ENCODE data around the gene TNFAIP3.
"Not testable (repeated sequence)": the region's sequence is repeated elsewhere in the genome, so short reads cannot be mapped to it uniquely, and the experiment has no call there.

Gene TNFAIP3

DNA sequence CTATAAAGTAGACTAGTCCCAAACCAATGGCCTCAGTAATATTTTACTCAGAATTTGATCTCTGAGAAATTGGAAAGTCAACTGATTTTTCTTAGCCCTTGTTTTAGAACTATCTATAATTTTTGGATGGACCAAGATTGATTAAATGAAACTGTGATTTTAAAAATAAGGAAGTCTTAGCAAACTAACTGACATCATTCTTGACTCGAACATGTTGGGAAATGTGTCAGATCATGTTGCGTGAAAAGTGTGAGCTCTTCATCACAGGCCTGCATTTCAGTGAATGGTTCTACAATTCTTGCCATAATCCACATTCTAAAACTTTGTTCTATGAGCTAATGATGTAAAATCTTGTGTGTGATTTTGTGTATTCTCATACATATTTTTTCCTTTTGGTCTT, 11.0 kb downstream of the TNFAIP3 start:
- DNase-seq (ENCODE audit: low spot score): no peak

DNA sequence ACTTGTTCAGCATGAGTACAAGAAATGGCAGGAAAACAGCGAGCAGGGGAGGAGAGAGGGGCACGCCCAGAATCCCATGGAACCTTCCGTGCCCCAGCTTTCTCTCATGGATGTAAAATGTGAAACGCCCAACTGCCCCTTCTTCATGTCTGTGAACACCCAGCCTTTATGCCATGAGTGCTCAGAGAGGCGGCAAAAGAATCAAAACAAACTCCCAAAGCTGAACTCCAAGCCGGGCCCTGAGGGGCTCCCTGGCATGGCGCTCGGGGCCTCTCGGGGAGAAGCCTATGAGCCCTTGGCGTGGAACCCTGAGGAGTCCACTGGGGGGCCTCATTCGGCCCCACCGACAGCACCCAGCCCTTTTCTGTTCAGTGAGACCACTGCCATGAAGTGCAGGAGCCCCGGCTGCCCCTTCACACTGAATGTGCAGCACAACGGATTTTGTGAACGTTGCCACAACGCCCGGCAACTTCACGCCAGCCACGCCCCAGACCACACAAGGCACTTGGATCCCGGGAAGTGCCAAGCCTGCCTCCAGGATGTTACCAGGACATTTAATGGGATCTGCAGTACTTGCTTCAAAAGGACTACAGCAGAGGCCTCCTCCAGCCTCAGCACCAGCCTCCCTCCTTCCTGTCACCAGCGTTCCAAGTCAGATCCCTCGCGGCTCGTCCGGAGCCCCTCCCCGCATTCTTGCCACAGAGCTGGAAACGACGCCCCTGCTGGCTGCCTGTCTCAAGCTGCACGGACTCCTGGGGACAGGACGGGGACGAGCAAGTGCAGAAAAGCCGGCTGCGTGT, 11.6 kb downstream of the TNFAIP3 start:
- no peak for DNase-seq (ENCODE audit: low spot score)

GRCh38 chr6:137879299-137879698, 12.2 kb downstream of the TNFAIP3 start:
- no peak for DNase-seq (ENCODE audit: low spot score)

GRCh38 chr6:137879885-137880745, 13.1 kb downstream of the TNFAIP3 start:
- DNase-seq (ENCODE audit: low spot score): no peak

- DNase-seq (ENCODE audit: low spot score): no peak
Measured at GRCh38 chr6:137880746-137881521, 13.9 kb downstream of the TNFAIP3 start.

- no peak for DNase-seq (ENCODE audit: low spot score)
Measured at GRCh38 chr6:137881522-137881886, 14.4 kb downstream of the TNFAIP3 start.

DNA sequence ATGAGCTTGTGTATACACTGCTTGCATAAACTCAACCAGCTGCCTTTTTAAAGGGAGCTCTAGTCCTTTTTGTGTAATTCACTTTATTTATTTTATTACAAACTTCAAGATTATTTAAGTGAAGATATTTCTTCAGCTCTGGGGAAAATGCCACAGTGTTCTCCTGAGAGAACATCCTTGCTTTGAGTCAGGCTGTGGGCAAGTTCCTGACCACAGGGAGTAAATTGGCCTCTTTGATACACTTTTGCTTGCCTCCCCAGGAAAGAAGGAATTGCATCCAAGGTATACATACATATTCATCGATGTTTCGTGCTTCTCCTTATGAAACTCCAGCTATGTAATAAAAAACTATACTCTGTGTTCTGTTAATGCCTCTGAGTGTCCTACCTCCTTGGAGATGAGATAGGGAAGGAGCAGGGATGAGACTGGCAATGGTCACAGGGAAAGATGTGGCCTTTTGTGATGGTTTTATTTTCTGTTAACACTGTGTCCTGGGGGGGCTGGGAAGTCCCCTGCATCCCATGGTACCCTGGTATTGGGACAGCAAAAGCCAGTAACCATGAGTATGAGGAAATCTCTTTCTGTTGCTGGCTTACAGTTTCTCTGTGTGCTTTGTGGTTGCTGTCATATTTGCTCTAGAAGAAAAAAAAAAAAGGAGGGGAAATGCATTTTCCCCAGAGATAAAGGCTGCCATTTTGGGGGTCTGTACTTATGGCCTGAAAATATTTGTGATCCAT, 15.3 kb downstream of the TNFAIP3 start:
- no peak for DNase-seq (ENCODE audit: low spot score)

- DNase-seq (ENCODE audit: low spot score): no peak
Measured at GRCh38 chr6:137883400-137884148, 16.5 kb downstream of the TNFAIP3 start.

DNA sequence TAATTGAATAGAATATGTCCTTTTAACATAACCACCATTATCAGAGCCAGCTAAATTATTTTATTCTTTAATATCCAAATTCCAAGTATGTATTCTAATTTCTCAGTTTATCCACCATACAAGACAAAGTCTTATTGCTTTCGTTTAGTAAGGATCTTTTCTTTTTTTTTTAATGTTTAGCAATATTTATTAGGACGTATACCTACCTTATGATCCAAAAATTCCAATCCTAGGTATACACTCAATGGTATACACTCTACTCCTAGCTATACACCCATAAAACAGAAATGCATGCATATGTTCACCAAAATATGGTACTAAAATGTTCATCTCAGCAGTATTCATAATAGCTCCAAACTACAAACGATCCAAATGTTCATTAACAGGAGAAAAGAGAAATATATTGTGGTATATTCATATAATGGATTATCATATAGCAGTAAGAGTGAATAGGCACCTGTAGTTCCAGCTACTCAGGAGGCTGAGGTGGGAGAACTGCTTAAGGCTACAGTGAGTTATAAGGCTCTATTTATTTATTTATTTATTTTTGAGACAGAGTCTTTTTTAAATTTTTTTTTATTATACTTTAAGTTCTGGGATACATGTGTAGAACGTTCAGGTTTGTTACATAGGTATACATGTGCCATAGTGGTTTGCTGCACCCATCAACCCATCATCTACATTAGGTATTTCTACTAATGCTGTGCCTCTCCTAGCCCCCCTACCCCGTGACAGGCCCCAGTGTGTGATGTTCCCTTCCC, 17.3 kb downstream of the TNFAIP3 start:
- no peak for DNase-seq (ENCODE audit: low spot score)

DNA sequence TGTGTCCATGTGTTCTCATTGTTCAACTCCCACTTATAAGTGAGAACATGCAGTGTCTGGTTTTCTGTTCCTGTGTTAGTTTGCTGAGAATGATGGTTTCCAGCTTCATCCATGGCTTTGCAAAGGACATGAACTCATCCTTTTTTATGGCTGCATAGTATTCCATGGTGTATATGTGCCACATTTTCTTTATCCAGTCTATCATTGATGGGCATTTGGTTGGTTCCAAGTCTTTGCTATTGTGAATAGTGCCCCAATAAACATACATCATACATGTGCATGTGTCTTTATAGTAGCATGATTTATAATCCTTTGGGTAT, 17.8 kb downstream of the TNFAIP3 start:
- DNase-seq (ENCODE audit: low spot score): not testable (repeated sequence)

GRCh38 chr6:137886226-137886625, 19.2 kb downstream of the TNFAIP3 start:
- DNase-seq (ENCODE audit: low spot score): not testable (repeated sequence)

DNA sequence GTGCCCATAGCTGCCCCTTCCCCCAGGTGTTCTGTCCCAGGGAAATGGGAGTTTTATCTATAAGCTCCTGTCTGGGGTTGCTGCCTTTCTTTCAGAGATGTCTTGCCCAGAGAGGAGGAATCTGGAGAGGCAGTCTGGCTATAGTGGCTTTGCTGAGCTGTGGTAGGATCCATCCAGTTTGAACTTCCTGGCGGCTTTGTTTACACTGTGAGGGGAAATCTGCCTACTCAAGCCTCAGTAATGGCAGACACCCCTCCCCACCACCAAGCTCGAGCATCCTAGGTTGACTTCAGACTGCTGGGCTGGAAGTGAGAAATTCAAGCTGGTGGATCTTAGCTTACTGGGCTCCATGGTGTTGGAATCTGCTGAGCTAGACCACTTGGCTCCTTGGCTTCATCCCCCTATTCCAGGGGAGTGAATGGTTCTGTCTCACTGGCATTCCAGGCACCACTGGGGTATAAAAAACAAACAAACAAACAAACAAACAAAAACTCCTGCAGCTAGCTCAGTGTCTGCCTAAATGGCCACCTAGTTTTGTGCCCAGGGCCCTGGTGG, 24.0 kb downstream of the TNFAIP3 start:
- no peak for DNase-seq (ENCODE audit: low spot score)

DNA sequence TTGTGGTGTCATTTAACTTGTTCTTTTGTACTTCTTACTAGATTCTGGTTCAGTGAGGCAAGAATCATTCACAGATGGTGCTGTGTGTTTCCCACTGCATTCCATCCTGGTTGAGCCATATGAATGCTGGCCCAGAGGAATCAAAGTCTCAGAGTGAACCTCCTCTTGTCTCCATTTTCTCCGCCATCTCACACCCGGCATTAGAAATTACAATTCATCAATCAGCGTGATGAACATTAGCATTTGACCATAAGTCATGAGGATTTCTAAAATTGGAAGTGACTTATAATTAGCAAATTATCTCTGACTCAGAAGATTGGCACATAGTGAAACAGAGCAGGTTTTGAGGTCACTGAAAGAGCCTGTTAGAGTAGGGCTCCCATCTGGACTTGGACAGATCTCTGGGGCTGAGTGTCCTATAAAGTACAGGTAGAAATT, 25.2 kb downstream of the TNFAIP3 start:
- no peak for DNase-seq (ENCODE audit: low spot score)

DNA sequence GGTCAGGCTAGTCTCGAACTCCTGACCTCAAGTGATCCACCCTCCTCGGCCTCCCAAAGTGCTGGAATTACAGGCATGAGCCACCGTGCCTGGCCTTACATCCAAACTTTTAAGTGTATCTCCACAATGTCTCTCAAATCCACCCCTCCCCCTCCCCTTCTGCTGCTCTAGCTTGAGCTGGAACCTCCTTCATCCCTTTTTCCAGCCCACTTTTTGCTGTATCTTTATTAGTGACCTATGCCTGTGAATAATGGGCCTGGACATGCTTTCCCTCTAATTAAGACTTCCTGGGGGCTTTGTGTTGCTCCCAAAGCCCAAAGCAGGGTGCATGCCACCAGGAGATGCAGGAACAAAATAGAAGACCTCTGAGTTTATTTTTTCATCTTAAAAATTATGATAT, 26.1 kb downstream of the TNFAIP3 start:
- no peak for DNase-seq (ENCODE audit: low spot score)

GRCh38 chr6:137893726-137894125, 26.7 kb downstream of the TNFAIP3 start:
- no peak for DNase-seq (ENCODE audit: low spot score)

DNA sequence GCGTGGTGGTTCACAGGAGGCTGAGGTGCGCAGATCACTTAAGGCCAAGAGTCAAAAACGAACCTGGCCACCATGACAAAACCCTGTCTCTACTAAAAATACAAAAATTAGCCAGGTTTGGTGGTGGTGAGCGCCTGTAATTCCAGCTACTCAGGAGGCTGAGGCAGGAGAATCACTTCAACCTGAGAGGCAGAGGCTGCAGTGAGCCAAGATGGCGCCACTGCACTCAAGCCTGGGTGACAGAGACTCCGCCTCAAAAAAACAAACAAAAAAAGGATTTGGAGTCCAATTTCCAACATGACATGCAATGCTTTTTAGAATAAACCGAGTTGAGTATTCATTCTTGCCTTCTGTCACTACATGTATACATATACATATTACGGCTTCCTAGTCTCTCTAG, 27.3 kb downstream of the TNFAIP3 start:
- not testable (repeated sequence) for DNase-seq (ENCODE audit: low spot score)

DNA sequence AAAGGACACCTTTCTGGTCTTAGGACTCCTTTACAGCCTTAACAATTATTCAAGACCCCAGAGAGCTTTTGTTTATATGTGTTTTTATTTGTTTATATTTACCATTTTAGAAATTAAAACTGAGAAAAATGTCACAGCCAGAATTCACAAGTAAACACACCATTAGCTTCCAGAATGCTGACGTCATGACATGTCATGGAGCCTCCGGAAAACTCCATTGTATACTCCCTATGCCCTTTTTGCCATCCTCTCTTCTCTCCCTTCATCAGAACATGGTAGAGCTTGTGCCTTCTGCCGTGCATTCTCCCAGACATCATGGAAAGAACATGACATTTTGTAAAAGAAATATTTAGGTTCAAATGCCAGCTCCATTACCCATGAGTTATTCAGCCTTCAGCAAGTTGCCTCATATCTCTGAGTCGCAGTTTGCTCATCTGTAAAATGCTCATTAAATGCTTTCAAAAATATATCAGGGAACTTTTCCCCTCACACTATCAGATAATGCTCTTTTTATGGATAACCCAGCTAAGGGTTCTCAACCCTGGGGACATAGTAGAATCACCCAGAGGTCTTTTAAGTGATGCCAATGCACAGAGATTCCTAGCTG, 27.8 kb downstream of the TNFAIP3 start:
- DNase-seq (ENCODE audit: low spot score): no peak

DNA sequence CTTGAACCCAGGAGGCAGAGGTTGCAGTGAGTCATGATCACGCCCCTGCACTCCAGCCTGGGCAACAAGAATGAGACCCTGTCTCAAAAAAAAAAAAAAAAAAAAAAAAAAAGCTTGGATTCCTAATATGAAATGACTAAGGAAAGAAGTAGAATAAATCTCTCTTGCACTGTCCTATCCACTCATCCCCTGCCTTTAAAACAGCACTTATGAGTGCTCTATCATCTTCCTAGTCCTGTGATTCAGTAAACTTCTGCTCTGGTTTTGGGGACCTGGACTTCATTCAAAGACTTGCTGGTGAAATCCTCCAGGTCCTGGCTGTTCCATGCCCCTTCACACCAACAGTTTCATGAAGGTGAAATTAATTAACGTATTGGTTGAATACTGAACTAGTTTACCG, 29.6 kb downstream of the TNFAIP3 start:
- no peak for DNase-seq (ENCODE audit: low spot score)

DNA sequence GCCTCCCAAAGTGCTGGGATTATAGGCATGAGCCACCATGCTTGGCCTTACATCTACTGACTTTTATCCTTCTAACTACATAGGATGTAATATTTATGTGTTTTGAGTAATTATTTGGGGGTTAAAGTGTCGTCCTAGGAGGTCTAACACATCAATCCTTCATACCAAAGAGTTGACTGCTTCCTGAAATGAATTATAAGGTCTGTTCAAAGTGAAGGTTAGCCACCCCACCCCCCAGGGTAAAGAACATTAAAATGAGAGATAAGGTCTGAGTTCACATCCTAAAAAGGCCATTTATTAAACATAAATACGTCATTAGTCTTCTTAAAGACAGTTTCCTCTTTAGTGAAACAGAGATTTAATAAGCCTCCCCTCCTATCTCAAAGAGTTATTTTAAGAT, 33.8 kb downstream of the TNFAIP3 start:
- no peak for DNase-seq (ENCODE audit: low spot score)

DNA sequence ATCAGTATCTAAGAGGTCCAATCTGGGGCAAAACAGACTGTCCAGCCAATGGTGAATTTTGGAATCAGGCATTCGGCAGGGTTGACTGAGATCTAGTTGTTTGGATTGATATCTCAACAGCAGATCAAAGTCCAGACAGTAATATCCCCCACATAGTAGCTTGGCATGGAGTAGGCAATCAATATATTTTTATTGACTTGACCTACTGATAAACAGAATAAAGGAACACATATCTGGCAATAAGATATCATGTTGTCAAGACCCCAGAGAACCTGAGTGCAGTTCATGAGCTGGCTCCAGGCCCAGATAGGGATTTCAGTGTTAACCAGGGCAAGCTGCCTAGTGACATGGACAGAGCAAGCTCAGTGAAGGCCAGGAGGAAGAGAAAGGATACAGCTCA, 34.4 kb downstream of the TNFAIP3 start:
- DNase-seq (ENCODE audit: low spot score): no peak

All from CD4-positive, alpha-beta T cell treated with Interleukin-2 at 100 ng/mL for 4 hours (primary cell).